ENCODE data around the gene ANAPC1.

ANAPC1 gene

DNA sequence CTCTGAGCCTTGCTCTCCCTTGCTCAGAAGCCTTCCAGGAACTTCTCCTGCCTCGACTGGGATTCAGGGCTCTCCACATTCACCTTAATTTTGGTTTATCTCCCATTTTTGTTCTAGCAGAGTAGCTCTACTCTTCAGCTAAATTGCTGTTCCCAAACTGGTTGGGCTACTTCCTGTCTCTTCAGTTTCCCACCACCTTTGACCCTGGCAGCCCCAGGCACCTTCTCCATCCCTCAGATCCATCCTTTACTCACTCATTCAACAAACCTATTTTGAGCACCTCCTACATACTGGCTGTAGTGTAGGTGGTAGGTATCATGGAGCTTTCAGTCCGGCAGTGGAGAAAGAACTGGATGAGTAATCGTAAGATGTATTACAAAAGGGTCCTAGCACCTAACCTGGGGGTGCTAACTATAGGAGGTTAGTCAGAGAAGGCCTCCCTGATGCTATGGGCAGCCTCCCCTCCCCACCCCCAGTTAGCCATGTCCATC lies 40.7 kb upstream of the ANAPC1 start:
- DNase-seq (ENCODE audit: low read depth), result no peak
- no peak overlapping the region for H3K4me3 ChIP-seq (ENCODE audit: low read depth, low read length)
- TF ChIP-seq, protein P1, sequence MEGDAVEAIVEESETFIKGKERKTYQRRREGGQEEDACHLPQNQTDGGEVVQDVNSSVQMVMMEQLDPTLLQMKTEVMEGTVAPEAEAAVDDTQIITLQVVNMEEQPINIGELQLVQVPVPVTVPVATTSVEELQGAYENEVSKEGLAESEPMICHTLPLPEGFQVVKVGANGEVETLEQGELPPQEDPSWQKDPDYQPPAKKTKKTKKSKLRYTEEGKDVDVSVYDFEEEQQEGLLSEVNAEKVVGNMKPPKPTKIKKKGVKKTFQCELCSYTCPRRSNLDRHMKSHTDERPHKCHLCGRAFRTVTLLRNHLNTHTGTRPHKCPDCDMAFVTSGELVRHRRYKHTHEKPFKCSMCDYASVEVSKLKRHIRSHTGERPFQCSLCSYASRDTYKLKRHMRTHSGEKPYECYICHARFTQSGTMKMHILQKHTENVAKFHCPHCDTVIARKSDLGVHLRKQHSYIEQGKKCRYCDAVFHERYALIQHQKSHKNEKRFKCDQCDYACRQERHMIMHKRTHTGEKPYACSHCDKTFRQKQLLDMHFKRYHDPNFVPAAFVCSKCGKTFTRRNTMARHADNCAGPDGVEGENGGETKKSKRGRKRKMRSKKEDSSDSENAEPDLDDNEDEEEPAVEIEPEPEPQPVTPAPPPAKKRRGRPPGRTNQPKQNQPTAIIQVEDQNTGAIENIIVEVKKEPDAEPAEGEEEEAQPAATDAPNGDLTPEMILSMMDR (IDR thresholded peaks at IDR 0.05; ENCODE audit: insufficient read depth, low read depth, low read length, missing control alignments), result no peak

DNA sequence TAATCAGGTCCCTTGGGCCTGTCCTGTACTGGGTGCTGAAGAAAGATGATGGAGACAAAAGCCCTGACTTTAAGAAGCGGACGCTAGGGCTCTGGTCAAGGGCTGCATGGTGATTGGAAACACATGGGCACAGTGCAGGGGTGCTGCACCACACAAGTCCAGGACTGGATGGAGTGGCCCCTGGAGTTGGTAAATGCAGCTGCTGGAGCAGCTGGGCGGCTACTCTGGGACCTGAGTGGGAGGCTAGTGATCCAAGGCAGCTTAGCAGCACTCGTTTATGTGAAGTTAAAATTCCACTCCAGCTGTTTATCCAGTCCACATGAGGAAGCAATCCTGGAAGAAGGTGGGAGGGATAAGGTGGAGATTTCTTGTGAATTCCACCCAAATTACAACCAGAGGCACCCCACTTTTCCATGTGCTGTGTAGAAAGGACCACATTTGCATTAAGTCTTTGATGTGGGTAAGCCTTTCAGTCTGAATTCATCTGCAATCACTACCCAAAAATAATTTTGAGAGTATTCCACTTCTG lies 39.3 kb upstream of the ANAPC1 start:
- TF ChIP-seq, protein P1 (IDR thresholded peaks at IDR 0.05; ENCODE audit: insufficient read depth, low read depth, low read length, missing control alignments), result no peak
- no peak overlapping the region for H3K4me3 ChIP-seq (ENCODE audit: low read depth, low read length)
- DNase-seq (ENCODE audit: low read depth), result no peak

DNA sequence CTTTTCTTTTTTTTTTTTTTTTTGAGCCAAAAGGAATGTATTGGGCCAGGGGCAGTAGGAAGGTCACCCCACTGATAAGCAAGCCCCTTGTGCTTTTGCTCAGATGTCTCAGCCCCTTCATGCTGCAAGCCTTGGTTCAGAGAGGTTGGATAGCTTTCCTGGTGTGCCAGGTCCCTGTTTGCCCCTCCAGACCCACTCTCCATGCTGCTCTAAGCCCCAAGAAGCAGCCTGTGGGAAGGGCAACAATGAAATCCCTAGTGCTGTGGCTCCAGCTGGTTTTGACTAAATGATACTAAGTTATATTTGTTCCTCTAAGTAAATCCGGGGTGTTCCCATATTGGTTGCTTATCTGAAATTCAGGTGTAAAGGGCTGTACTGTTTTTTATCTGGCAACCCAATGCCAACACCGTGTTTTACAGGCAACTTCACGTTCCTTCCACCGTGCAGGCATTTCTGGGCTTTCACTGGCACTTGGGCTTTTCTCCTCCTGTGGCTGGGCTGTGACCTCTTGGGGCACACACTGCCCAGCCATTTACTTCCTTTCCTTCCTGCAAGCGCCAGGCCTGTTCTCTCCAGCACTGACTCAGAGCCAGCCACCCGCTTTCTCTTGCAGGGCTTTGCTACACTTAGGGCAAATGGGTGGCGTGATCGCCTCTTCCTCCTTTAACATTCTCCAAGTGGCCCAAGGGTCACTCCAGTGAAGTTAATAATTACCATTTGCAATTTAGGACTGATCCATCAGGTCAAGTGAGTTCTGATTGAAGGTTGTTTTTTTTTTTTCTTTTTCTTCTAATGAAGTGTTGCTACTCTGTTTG lies 36.0 kb upstream of the ANAPC1 start:
- no peak overlapping the region for H3K4me3 ChIP-seq (ENCODE audit: low read depth, low read length)
- no peak for DNase-seq (ENCODE audit: low read depth)
- TF ChIP-seq, protein P1 (IDR thresholded peaks at IDR 0.05; ENCODE audit: insufficient read depth, low read depth, low read length, missing control alignments), result no peak

DNA sequence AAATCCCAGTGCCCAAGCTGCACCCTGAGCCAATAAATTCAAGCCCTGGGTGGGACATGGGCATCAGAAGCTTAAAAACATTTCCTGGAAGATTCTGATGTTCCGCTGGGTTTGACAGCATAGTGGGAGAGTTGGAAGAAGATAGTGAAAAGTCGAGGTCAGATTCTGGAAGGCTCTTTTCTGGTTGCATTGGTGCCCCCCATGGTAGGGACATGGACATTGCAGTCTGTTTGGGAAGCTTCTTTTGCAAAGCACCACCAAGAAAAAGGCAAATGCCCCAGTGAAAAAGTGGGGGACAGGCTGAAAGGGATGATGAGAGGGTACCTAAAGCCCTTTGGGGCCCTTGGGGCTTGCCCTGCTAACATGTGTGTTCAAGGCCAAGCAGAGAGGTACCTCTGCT lies 35.4 kb upstream of the ANAPC1 start:
- no peak overlapping the region for H3K4me3 ChIP-seq (ENCODE audit: low read depth, low read length)
- TF ChIP-seq, protein P1 (IDR thresholded peaks at IDR 0.05; ENCODE audit: insufficient read depth, low read depth, low read length, missing control alignments), result no peak
- no peak for DNase-seq (ENCODE audit: low read depth)

DNA sequence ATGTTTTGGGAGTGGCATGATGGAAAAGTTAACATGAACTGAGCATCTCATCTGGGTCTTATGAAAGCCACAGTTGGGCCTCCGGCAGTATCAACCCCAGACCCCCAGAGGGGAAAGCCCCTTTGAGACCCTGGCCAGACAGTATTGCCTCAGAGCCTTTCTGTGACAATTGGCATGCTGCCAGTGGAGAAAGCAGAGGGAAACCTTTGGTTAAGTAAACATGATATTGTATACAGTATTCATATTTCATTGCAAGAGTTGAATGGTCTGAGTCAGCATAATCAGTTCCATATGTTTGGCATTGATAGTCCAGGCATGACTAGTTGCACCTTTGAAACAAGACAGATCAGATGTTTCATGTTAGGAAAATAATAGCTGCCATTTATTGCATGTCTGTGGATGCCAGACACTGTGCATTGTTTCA lies 34.4 kb upstream of the ANAPC1 start:
- no peak for DNase-seq (ENCODE audit: low read depth)
- TF ChIP-seq, protein P1 (IDR thresholded peaks at IDR 0.05; ENCODE audit: insufficient read depth, low read depth, low read length, missing control alignments), result no peak
- no peak overlapping the region for H3K4me3 ChIP-seq (ENCODE audit: low read depth, low read length)

DNA sequence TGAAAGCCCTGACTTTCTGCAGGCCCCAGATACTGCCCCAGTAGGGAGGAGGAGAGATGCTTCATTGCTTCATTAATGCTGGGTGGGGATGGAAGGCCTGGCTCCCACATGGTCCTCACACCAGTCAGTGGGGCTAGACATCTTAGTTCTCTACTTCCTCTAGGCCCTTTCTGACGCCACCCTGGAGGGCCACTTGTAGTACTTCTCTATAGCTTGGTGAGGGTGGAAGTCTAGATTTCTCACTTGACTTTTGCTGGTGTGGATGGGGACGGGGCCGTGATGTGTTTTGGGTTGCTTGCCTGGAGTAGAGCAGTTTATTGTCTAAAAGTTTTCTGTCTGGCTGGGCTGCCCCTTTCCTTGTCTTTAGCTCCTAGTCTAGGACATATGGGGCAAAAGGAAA lies 33.1 kb upstream of the ANAPC1 start:
- TF ChIP-seq, protein P1 (IDR thresholded peaks at IDR 0.05; ENCODE audit: insufficient read depth, low read depth, low read length, missing control alignments), result no peak
- no peak overlapping the region for H3K4me3 ChIP-seq (ENCODE audit: low read depth, low read length)
- no peak for DNase-seq (ENCODE audit: low read depth)

Measured in GM12865 (cell line).